Measurements from ENCODE around the gene PLPPR1.

Gene PLPPR1

DNA sequence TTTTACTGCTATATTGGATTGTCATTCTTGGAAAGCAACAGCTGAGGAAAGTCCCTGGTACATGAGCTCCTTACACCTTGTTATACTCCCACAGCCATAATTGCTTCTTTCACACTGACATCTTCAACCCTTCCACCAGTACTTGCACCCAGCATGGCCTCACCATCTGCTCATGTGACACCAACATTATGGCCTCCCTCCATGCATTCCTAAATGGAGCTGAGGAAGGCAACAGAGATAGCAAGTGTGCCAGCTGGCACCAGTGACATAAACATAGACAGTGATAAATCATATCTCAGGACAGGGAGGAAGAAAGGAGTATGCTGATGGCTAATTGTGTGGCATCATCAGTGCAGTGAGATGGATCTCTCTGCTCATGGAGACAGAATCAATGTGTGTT is 236.7 kb downstream of the PLPPR1 start:
- TF ChIP-seq, protein P1, sequence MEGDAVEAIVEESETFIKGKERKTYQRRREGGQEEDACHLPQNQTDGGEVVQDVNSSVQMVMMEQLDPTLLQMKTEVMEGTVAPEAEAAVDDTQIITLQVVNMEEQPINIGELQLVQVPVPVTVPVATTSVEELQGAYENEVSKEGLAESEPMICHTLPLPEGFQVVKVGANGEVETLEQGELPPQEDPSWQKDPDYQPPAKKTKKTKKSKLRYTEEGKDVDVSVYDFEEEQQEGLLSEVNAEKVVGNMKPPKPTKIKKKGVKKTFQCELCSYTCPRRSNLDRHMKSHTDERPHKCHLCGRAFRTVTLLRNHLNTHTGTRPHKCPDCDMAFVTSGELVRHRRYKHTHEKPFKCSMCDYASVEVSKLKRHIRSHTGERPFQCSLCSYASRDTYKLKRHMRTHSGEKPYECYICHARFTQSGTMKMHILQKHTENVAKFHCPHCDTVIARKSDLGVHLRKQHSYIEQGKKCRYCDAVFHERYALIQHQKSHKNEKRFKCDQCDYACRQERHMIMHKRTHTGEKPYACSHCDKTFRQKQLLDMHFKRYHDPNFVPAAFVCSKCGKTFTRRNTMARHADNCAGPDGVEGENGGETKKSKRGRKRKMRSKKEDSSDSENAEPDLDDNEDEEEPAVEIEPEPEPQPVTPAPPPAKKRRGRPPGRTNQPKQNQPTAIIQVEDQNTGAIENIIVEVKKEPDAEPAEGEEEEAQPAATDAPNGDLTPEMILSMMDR (IDR thresholded peaks at IDR 0.05; ENCODE audit: extremely low read depth, insufficient read depth, missing control alignments) = no peak
- DNase-seq (ENCODE audit: low spot score) = no peak
- in situ Hi-C loops (cut with MboI; ENCODE audit: low pct_unique_long_range_greater_than_20kb, low sequenced_read_pairs, unreplicated experiment) = no loop called here

DNA sequence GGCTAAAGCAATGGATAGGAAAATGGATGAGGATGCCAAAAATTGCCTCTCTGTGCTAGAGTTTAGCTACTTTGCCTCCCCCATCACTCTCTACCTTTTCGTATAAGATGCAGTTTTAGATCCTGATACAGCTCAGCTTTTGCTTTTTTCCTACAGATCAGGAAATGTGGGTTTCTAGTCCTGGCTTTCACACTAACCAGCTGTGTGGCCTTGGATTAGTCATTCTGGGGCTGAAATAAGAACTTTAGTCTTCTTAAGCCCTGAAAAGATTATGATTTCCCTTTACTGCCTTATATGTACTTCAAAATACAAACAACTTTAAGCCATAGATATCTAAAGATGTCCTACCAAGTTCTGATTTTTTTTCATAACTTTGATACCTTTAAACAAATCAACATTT is 239.9 kb downstream of the PLPPR1 start:
- in situ Hi-C loops (cut with MboI; ENCODE audit: low pct_unique_long_range_greater_than_20kb, low sequenced_read_pairs, unreplicated experiment) = no loop called here
- TF ChIP-seq, protein P1 (IDR thresholded peaks at IDR 0.05; ENCODE audit: extremely low read depth, insufficient read depth, missing control alignments) = no peak
- no peak for DNase-seq (ENCODE audit: low spot score)

DNA sequence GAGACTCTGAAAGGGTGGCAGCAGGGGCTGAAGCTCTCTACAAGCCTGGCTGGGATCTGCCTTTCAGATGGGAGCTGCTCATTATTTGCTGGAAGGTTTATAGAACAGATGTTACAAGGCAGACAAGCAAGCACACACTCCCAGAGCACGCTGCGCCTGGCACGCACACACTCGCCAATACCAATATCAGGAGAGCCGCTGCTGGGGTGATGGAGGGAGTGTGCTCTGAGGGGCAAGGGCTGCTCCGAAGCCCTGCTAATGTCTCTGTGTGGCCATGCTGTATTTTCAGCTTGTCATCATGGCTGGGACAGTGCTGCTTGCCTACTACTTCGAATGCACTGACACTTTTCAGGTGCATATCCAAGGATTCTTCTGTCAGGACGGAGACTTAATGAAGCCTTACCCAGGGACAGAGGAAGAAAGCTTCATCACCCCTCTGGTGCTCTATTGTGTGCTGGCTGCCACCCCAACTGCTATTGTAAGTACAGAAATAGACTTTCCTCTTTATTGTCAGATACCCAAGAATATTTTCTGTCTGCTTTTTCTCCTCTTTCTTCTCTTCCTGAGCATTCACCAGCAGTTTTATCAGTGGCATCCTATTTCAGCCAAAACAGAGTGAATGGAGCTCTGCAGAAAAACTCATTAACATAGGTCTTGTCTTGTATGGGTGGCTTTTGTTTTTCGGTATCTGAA is 241.2 kb downstream of the PLPPR1 start:
- in situ Hi-C loops (cut with MboI; ENCODE audit: low pct_unique_long_range_greater_than_20kb, low sequenced_read_pairs, unreplicated experiment) = no loop called here
- no peak for DNase-seq (ENCODE audit: low spot score)
- TF ChIP-seq, protein P1 (IDR thresholded peaks at IDR 0.05; ENCODE audit: extremely low read depth, insufficient read depth, missing control alignments) = no peak

GRCh38 chr9:101270302-101270701 is 241.8 kb downstream of the PLPPR1 start:
- no peak for DNase-seq (ENCODE audit: low spot score)
- TF ChIP-seq, protein P1 (IDR thresholded peaks at IDR 0.05; ENCODE audit: extremely low read depth, insufficient read depth, missing control alignments) = no peak
- in situ Hi-C loops (cut with MboI; ENCODE audit: low pct_unique_long_range_greater_than_20kb, low sequenced_read_pairs, unreplicated experiment) = no loop called here

DNA sequence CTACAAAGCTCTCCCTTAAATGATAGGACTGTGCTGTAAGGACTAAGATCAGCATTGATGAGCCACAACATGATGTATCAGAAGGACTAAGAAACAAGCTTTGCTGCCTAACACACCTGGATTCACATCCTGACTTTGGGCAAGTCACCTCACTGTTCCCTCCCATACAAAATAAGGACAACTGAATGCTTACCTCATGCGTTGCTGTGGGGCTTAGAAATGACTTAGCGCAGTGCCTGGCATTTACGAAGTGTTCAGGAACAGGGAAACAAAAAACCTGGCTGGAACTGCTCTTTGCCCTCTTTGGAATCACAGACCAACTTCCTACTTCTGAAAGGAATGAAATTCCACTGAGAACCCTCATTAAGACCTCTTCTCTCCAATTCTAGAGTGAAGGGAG is 242.6 kb downstream of the PLPPR1 start:
- TF ChIP-seq, protein P1 (IDR thresholded peaks at IDR 0.05; ENCODE audit: extremely low read depth, insufficient read depth, missing control alignments) = no peak
- no peak for DNase-seq (ENCODE audit: low spot score)
- in situ Hi-C loops (cut with MboI; ENCODE audit: low pct_unique_long_range_greater_than_20kb, low sequenced_read_pairs, unreplicated experiment) = no loop called here

DNA sequence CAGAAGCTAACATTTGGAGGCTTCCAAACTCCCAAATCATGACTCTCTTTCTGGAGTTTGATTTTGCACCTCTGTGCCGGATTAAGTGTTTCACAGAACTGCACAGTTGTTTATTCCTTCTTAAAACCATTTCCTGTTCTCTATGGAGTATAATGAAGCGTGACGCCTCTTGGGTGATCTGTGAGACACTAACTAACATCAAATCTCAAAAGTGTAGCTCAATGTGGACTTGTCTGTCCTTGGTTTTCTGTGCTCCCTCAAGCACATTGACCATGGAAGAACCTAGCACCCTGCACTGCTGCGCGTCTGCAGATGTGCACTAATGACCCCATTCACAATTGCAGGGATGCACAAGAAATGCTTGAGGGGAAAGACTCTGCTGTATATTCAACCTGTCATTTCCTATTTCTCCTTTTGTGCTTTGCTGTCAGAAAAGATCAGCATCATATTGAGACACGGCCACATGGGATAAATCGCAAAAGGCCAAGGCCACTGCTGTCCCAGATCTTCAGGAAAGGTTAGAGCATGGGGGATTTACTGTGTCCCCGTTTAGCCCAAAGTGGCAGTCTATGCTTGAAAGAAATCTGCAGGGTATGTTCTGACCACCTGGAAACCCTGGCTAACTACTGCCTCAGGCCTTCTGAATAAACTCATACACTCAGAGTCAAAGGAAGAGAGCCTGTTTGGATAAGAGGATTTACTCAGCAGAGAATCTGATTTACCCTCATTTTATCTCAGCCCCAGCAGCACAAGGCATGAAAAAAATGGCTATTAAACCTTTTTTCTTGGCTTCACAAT is 246.6 kb downstream of the PLPPR1 start:
- TF ChIP-seq, protein P1 (IDR thresholded peaks at IDR 0.05; ENCODE audit: extremely low read depth, insufficient read depth, missing control alignments) = no peak
- no peak for DNase-seq (ENCODE audit: low spot score)
- in situ Hi-C loops (cut with MboI; ENCODE audit: low pct_unique_long_range_greater_than_20kb, low sequenced_read_pairs, unreplicated experiment) = no loop called here

Data from GM13977 (cell line).